Parathyroid adenoma (tissue), 2 donors: ENCODE measurements around the gene ZNF223.

Source experiments
- H2AFZ ChIP-seq: fragments of 300-600 bp; sonication (generic); one replicate; pipeline ENCODE4 v1.7.0; 2017; ENCODE audit warnings: antibody characterized with exemption, mild to moderate bottlenecking
- H3K27ac ChIP-seq: fragments of 300-600 bp; sonication (generic); one replicate; pipeline ENCODE4 v1.7.0; 2017
- H3K27me3 ChIP-seq: fragments of 300-600 bp; sonication (generic); one replicate; pipeline ENCODE4 v1.7.0; 2017; ENCODE audit warnings: low read length; ENCODE audit not compliant: control insufficient read depth, insufficient read depth
- H3K36me3 ChIP-seq: fragments of 300-600 bp; sonication (generic); one replicate; pipeline ENCODE4 v1.7.0; 2017; ENCODE audit warnings: low read length; ENCODE audit not compliant: control insufficient read depth, insufficient read depth
- H3K4me1 ChIP-seq: fragments of 300-600 bp; sonication (generic); one replicate; pipeline ENCODE4 v1.7.0; 2017; ENCODE audit warnings: control low read depth
- H3K4me2 ChIP-seq: fragments of 300-600 bp; sonication (generic); one replicate; pipeline ENCODE4 v1.7.0; 2017; ENCODE audit warnings: low read length
- H3K4me3 ChIP-seq: fragments of 300-600 bp; sonication (generic); one replicate; pipeline ENCODE4 v1.7.0; 2017; ENCODE audit warnings: low read depth, low read length
- H3K79me2 ChIP-seq: fragments of 300-600 bp; sonication (generic); one replicate; pipeline ENCODE4 v1.7.0; 2017; ENCODE audit warnings: control low read depth
- H3K9ac ChIP-seq: fragments of 300-600 bp; sonication (generic); one replicate; pipeline ENCODE4 v1.7.0; 2017; ENCODE audit warnings: mild to moderate bottlenecking
- H3K9me3 ChIP-seq: fragments of 300-600 bp; sonication (generic); one replicate; pipeline ENCODE4 v1.7.0; 2017; ENCODE audit warnings: low read length; ENCODE audit not compliant: control insufficient read depth
- TF ChIP-seq, protein P1 (sequence below): fragments of 300-600 bp; sonication (generic); IDR thresholded peaks from one replicate; pipeline ENCODE4 v1.7.0; 2017; ENCODE audit warnings: antibody characterized with exemption, mild to moderate bottlenecking
- donor health status: primary hyperparathyroidism.

ZNF223 gene

DNA sequence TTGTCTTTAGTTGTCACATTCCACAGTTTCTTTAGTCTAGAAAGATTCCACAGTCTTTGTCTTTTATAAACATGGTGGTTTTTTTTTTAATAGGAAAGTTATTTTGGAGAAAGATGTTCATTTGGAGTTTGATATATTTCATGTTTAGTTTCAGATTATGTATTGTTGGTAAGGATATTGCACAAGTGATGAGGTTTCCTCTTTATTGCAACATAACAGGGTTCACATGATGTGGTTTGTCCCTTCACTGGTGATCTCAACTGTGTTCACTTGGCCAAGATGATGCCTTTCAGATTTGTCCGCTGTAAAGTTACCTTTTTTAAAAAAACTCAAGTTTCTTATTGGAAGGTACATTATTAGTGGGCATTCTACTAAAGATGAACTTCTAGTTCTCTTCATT lies 45.9 kb upstream of the ZNF223 start:
- TF ChIP-seq, protein P1, sequence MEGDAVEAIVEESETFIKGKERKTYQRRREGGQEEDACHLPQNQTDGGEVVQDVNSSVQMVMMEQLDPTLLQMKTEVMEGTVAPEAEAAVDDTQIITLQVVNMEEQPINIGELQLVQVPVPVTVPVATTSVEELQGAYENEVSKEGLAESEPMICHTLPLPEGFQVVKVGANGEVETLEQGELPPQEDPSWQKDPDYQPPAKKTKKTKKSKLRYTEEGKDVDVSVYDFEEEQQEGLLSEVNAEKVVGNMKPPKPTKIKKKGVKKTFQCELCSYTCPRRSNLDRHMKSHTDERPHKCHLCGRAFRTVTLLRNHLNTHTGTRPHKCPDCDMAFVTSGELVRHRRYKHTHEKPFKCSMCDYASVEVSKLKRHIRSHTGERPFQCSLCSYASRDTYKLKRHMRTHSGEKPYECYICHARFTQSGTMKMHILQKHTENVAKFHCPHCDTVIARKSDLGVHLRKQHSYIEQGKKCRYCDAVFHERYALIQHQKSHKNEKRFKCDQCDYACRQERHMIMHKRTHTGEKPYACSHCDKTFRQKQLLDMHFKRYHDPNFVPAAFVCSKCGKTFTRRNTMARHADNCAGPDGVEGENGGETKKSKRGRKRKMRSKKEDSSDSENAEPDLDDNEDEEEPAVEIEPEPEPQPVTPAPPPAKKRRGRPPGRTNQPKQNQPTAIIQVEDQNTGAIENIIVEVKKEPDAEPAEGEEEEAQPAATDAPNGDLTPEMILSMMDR, result no peak
- no peak overlapping the region for H3K9ac ChIP-seq
- H2AFZ ChIP-seq, result no peak overlapping the region
- no peak overlapping the region for H3K4me2 ChIP-seq
- peaks cover 8% of the 10 kb centered on the region for H3K36me3 ChIP-seq
- H3K9me3 ChIP-seq, result no peaks in the 10 kb centered on the region
- H3K27me3 ChIP-seq, result no peaks in the 10 kb centered on the region
- H3K4me3 ChIP-seq, result no peak overlapping the region
- H3K4me1 ChIP-seq, result no peaks in the 10 kb centered on the region
- no peaks in the 10 kb centered on the region for H3K79me2 ChIP-seq
- no peak overlapping the region for H3K27ac ChIP-seq

DNA sequence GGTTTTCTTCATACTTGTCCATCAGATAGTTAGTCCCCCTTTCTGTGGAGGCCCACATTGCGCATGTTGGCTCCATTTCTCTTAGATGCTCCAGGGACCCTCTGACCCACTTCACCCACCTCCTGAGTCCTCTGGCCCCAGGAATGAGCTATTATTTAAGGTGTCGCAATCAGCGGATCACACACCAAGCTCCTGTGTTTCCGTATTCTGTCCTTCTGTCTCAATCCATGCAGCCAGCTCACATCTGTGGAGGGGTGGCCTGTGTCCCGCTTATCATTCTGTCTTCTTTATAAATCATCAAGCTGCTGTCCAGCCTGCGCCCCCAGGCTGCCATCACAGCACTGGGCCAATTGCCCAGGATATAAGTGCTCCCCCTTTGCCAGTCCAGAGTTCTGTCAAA lies 44.4 kb upstream of the ZNF223 start:
- Histone ChIP-seq H3K79me2 (no peaks in the 10 kb centered on the region), H3K27ac (no peak overlapping the region), H3K4me2 (no peak overlapping the region), H3K27me3 (no peaks in the 10 kb centered on the region), H2AFZ (no peak overlapping the region), H3K9me3 (no peaks in the 10 kb centered on the region), H3K4me1 (no peaks in the 10 kb centered on the region), H3K9ac (no peak overlapping the region), H3K36me3 (peaks cover 8% of the 10 kb centered on the region), H3K4me3 (no peak overlapping the region)
- TF ChIP-seq, protein P1, result no peak

DNA sequence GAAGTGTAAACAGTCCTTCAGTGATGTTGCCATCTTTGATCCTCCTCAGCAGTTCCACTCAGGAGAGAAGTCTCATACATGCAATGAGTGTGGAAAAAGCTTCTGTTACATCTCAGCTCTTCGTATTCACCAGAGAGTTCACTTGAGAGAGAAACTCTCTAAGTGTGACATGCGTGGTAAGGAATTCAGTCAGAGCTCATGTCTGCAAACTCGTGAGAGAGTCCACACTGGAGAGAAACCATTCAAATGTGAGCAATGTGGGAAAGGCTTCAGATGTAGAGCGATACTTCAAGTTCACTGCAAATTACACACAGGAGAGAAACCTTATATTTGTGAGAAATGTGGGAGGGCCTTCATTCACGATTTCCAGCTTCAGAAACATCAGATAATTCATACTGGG lies 41.4 kb upstream of the ZNF223 start:
- no peaks in the 10 kb centered on the region for H3K79me2 ChIP-seq
- peaks cover 8% of the 10 kb centered on the region for H3K36me3 ChIP-seq
- no peak overlapping the region for H3K9ac ChIP-seq
- H3K4me1 ChIP-seq, result no peaks in the 10 kb centered on the region
- H3K27me3 ChIP-seq, result no peaks in the 10 kb centered on the region
- no peak overlapping the region for H2AFZ ChIP-seq
- no peak overlapping the region for H3K4me3 ChIP-seq
- no peaks in the 10 kb centered on the region for H3K9me3 ChIP-seq
- no peak overlapping the region for H3K27ac ChIP-seq
- H3K4me2 ChIP-seq, result no peak overlapping the region
- TF ChIP-seq, protein P1, result no peak

DNA sequence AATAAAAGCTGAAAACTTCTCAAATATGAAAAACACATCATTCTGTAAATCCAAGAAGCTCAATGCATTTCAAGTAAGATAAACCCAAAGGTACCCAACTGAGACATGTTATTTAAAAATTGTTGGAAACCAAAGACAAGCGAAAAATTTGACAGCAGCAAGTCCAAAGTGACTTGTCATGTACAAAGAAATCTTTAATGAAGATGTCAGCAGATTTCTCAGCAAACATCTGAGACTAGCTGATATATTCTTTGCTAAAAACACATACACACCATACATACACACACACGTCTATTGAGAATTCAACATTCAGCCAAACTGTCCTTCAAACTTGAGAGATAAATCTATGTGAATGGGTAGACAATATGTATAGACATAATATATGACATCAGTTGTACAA lies 32.3 kb upstream of the ZNF223 start:
- Histone ChIP-seq H2AFZ (no peak overlapping the region), H3K4me1 (no peaks in the 10 kb centered on the region), H3K27ac (no peak overlapping the region), H3K79me2 (no peaks in the 10 kb centered on the region), H3K4me2 (no peak overlapping the region), H3K27me3 (no peaks in the 10 kb centered on the region), H3K9me3 (no peaks in the 10 kb centered on the region), H3K9ac (no peak overlapping the region), H3K4me3 (no peak overlapping the region), H3K36me3 (no peaks in the 10 kb centered on the region)
- TF ChIP-seq, protein P1, result no peak

DNA sequence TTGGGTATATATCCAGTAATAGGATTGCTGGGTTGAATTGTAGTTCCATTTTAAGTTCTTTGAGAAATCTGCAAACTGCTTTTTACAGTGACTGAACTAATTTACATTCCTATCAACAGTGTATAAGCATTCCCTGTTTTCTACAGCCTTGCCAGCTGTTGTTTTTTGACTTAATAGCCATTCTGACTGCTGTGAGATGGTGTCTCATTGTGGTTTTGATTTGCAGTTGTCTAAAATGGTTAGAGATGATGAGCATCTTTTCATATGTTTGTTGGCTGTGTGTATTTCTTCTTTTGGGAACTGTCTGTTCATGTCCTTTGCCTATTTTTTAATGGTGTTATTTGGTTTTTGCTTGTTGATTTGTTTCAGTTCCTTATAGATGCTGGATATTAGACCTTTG lies 30.6 kb upstream of the ZNF223 start:
- no peaks in the 10 kb centered on the region for H3K36me3 ChIP-seq
- H3K9me3 ChIP-seq, result no peaks in the 10 kb centered on the region
- no peak overlapping the region for H3K27ac ChIP-seq
- no peaks in the 10 kb centered on the region for H3K27me3 ChIP-seq
- no peaks in the 10 kb centered on the region for H3K79me2 ChIP-seq
- no peak overlapping the region for H3K9ac ChIP-seq
- TF ChIP-seq, protein P1, result no peak
- H3K4me1 ChIP-seq, result no peaks in the 10 kb centered on the region
- no peak overlapping the region for H3K4me3 ChIP-seq
- H3K4me2 ChIP-seq, result no peak overlapping the region
- H2AFZ ChIP-seq, result no peak overlapping the region
